NCI-H226 (cell line): ENCODE measurements around the gene AANAT.

Source experiments
- DNase-seq: peaks from one replicate; pipeline ENCODE4 v3.0.0-alpha.2; 2015

Gene AANAT

DNA sequence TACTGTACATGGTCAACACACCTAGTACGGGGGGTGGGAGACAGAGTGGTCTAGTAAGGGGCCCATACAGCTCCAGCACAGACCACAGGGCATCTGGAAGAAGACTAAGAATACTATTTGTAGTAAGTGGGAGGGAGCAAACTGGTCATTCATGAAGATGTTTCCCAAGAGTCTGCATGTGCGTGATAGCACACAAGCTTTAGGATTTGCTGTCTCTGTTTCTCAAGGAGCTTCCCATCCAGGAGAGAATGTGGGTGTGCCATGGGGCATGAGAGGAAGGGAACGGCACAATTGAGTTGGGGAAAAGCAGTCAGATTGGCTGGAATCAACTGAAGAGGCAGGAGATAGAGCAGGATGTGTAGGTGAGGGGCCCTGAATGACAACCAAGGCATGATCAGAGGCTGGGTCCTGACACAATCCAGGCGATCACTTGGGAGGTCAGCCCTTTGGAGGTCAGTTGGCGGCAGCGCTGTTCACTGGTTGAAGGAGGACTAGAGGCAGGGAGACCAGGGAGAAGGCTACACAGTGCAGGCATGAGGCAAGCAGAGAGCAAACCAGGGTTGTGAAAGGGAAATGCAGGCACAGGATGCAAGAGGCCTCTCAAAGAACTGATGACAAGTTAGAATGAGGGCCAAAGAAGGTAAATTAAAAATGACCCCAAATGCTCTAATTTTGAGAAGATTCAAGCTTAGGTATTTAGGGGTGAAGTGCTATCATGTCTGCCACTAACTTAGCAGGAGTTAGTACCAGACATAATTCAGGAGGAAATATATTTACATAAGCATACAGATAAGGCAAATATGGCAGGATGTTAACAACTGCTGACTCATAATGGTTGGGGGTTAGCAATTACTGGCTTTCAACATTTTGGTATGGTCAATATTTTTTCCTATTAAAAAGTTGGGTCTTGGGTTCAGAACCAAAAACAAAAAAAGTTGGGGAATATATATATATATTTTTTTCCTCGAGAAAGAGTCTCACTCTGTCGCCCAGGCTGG is 24.8 kb upstream of the AANAT start:
- no peak for DNase-seq

DNA sequence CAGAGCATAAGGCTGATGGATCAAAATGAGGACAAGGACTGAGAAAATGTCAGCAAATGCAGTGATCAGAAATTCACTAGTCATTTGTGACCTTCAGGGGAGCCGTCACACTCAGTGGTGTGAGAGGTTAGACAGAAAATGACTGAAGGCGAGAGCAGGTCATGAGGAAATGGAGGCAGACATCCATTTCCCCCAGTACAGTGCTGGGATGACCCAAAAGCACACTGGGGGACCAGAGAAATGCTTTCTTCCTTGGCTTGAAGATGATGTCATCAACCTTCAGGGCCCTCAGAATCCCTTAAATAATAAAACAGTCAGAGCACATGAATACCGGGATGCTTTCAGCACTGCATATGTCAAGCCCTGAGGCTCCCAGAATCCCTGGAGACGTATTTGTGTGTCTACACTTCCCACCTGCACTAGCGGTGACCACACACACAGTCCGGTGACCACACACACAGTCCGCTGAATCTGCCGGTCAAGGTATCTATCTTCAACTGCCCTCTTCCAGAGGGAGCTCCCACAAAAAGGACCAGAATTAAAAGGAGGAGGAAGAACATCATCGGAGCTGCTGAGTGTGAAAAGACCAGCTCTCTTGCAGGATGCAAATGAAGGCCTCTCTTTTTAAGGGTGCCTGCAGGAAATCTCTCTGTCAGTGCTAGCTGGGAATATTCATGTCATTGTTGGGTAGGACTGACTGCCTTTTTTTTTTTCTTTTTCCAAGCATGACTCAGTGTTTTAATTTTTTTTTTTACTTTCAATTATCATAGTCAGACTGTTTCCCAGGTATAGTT is 22.7 kb upstream of the AANAT start:
- no peak for DNase-seq

DNA sequence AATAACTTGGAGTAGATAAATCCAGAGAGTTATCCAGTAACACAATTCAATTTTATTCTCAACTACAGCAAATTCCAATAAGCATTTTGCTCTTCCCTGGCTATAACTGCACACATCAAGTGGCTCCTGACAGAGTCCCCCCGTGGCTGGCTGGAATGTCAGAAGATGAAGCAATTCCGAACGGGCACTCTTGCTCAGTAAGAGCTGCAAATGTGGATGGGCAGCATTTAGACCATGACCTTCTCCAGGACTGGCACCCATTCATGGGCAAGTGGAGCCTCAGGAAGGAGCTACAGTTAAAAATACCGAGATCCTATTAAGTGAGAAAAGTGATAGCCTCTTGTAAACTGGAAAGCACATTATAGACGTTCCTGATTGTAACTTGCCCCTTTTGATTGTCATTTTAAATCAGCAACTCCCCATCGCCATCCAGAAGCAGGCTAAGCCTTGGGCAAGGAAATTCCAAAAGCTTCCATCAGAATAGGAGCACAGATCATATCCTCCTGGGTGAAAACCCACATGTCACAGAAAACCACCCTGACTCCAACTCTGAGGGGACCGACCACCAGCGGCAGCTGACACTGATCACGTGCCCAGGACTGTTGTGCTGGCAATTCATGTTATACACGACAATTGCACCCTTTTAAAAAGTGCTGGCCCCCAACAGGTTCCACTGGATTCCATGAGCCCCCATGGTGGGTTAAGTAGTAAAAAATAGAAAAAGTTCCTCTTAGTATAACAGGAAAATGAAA is 21.5 kb upstream of the AANAT start:
- DNase-seq: no peak

DNA sequence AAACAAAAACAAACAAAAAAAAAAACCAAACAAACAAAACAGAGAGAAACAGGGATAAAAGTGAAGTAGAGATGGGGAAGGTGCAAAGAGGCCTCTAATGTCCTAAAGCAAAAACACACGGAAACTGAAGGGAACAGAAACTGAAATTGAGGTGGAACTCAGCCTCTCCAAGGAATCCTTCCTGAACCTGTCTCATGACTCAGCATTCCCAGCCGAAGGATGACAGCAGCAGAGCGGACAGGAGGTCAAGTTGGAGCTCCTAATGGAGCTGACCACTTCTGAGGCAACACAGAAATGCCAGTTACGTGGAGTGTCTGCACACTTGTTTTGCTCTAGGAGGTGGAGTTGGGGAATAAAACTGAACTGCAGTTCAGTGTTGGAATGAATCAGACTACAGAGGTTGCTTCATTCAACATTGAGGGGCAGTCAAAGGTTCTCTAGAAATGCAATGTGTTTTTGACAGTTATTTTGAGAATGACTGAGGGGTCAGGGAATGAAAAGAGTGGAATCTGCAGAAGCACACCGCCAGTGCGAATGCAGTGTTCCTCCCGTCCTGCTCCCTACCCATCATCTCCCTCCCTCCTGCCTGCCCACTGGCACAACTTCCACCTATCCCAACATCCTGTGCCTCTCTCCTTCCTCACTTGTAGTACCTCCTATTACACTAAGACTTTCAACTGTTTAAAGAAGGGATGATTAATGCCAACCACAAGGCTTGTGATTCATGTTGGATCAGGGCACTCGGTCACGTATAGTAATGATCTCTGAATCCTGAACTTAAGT is 20.8 kb upstream of the AANAT start:
- DNase-seq: peak; percentile 94

DNA sequence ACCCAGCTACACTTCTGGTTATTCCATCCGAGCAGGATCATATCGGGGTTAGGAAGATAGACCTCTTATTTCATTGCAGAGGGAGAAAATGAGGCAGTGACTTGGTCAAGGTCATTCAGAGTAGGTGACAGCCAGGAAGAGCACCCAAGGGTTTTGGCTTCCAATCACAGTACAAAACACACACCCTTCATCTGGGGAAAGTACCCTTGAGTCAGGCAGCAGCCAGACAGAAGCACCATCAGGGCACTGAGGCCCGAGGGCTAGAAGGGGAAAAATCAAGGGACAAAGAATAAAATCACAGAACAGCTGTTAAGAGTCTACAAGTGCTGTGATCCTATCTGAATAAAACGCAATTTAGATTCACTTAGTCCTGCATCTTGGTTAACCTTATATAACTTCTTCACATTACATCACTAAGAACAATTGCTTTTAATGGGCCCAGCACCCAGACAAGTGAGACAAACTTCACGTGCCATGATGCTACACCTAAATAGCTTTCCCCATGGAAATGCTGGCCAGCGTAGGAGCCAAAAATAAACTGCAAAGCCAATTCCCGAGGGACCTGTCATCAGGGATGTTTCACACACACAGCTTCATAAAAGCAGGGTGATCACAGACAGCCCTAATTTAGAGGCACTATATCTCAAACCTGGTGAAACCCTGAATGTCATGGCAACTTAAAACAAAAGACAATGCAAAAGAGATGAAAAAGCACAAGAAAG is 19.3 kb upstream of the AANAT start:
- no peak for DNase-seq

DNA sequence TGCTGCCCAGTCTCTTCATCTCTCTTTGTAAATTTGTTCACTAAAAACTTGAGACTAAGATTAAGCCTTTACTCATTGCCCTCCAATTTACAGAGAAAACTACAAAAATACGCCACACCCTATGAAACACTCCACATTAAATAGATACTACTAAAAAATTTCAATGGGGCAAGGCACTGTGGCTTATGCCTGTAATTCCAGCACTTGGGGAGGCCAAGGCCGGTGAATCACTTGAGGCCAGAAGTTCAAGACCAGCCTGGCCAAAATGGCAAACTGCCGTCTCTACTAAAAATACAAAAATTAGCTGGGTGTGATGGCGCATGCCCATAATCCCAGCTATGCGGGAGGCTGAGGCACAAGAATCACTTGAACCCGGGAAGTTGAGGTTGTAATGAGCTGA is 18.3 kb upstream of the AANAT start:
- no peak for DNase-seq

DNA sequence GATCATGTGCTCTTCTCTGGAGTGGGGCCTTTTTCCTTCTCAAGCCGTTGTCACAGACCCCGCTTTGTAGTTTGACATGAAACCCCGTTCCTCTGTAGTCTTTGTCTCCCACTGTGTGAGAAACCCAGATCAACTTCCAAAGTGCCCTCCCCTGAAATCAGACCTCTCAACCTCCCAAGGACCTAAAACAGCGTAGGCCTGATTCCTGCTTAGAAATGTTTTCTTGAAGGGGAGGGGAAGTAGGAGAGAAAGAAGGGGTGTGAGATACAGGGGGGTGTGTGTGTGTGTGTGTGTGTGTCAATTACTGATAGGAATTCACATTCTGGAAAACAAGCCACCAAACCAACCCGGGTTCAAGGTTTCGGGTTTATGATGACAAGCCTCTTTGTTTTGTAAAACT is 15.9 kb upstream of the AANAT start:
- DNase-seq: no peak

DNA sequence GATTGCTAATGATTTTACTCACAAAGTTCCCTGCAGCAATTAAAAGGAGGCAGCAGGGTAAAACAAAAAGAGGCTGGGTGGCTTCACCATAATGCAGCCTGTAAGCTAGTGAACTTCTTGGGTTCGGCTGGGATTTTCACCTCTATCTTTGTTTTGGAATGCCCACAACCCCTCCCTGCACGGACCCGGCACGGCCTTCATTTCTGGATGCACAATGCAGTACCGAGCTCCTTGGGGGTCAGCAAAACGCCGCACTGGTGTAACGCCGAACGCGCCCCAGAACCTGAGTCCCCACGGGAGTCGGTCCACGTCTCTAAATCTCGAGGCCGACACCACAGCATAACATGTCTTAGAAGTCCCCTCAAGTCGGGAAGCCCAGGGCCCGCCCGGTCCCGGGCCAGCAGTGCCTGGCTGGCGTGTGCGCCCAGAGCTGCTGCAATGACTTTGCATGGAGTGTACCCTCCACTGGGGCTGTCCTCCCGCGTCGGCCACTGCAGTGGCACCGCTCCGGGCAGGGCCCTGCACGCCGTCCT is 15.2 kb upstream of the AANAT start:
- no peak for DNase-seq

DNA sequence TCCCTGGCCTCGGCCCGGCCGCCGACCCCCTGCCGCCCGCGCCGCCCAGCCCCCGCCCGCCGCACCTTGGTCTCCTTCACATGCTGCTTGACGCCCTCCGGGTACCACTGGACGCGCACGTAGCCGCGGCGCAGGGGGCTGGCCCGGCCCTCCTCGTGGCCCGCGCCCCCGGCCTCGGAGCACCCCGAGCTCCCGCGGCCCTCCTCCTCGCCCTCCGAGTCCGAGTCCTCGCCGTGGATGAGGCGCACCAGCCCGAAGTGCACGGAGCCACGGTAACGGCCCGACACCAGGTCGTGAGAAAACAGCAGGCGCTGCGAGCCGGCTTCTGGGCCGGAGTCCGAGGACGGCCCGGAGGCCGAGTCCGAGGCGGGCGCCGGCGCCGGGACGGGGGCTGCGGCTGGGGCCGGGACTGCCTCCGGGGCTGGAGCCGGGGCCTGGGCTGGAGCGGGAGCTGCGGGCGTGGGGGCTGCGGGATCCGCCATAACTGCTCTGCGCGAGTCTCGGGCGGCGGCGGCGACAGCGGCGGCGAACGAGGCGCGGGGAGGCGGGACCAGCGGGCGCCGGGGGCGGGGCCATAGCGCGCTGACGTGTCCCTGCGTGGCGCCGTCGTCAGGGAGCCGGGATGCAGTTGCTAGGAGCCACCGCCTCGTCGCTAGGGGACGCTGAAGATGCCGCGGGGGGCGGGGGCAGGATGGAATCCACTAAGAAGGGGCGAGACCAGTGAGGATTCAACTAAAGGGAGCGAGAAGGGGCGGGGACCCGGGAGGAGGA is 14.6 kb upstream of the AANAT start, which contains the start of gene UBE2O:
UBE2O (minus strand) TSS at position 493 of the 771 bp plus-strand sequence; CDS start at position 482, 11 bp downstream.
- peak; percentile 75 for DNase-seq

DNA sequence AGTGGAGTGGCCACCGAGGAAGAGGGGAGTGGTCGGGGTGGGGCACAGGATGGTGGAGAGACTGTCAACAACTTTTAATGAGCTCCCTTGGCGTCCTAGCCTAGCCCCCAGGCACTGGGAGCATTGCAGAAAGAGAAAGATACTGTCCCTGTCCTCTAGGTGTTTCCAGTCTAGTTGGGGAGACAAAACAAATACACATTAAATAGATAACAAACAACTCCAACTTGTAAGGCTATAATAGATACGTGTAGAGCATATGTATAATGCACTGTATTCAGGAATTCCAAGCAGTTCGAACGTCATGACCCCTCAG is 14.0 kb upstream of the AANAT start:
- DNase-seq: no peak

DNA sequence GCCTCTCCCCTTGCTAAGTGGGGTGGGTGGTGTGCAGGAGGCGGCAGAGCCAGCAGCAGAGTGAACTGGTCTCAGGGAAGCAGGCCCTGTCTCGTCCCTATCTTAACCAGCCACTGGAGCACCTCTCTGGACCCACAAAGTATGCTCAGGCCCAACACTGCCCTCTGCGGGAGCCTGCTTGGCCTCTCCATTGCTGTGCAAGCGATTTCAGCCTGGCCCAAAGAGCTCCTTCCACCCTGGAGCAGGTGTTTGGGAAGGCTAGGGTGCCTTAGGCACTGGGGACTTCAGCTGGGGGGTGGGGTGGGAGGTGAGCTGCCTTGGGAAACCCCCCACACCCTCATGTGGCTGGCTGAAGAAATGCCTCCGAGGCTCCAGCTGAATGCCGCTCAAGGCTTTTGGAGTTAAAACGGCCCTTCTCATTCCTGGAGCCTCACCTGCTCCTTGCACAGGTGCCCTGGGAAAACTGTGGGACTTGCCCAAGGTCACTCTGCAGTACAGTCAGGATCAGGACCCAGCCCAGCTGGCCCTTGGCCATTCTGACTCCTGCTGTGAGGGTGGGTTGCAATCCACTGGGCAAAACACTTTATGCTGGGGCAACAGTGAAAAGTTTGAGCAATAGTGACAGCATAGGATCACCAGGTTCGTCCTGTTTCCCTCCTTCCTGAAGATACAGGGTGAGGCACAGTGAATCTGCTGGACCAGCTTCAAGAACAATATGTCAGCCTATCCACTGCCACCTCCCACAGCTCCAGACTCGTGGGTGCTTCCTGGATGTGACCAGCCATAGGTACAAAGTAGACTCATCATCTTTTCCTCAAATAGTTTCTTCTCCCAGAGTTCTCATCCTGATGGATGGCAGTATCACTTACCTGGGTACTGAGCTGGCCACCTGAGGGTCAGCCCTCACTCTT is 8.6 kb upstream of the AANAT start:
- DNase-seq: peak; percentile 40

DNA sequence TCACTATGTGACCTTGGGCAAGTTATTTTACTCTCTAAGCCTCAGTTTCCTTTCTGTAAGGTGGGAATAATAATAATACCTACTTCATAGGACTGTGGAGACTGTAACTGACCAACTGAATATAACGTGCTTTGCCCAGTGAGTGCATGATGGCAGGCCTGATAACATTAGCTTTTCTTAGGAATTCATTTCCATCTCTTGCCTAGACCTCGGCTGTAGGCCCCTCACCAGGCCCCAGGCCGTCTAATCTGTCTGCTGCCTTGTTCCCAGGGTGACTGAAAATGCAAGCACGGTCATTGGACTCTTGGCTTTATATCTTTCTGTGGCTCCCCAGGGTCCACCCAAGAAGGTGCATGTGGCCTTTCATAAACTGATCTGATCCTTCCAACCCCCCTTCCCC is 7.7 kb upstream of the AANAT start:
- no peak for DNase-seq

DNA sequence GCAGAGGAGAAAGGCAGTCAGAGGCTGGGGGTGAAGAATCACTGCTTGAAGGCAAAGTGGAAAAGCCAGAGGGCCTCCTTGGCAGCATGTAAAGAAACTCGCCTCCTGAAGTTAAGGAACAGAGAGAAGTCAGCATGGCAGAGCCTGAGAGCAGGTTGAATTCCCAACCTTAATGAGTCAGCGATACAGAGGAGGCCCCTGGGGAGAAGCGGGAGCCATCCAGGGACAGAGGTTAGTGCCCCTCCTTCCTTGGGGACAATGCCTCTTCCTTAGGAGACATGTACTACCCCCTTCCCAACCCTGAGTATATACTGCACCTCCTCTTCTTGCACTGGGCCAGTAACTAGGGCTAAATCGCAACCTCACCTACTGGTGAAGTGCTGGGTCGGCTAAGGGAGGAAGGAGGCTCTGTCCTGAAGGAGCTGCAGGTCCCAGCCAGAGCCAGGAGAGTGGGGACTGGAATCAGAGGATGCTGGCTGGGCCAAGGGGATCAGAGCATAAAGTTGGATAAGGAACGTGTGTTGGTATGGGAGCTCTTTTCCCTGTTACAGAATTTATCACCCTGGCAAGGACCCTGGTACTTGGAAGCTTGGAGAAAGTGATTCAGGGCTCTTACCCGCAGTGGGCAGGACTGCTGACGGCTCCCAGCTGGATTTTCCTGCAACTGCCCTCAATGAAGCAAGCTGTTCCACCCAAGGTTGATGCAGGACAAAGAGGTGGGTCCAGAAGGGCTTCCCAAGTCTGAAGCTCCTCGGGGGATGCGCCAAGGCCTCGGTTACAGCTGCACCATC is 5.4 kb upstream of the AANAT start:
- DNase-seq: no peak

DNA sequence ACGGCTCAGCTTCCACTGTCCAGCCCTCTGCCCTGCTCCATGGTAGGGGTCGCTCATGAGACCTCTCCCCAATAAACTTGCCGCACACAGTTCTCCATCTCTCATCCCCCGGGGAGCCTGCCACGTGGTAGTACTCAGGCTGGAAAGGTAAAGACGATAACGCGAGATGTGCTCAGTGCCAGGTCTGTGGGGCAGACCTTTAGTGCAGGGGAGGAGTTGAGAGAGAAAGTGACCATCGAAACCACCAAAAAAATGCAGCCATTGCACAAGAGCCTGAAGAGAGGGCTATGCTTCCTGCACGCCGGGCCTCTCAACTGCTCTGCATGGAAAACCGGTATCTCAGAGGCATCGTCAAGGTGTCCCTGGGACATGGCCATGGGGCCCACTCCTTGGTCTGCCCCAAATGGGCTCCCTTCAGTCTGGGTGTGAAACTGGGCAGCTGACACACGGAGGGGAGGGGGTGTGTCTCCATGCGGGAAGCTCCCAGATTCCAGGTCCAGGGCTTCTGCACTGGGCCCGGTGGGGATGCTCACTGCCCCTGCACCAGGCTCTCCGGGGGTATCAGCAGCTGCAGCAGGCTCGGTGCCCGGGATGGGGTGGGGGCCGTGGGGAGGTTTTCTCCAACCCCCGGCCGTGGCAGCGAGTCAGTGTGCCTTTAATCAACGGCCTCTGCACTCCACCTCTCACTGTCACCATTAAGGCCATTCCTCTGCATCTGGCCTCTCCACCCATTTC is 4.7 kb upstream of the AANAT start:
- DNase-seq: no peak

DNA sequence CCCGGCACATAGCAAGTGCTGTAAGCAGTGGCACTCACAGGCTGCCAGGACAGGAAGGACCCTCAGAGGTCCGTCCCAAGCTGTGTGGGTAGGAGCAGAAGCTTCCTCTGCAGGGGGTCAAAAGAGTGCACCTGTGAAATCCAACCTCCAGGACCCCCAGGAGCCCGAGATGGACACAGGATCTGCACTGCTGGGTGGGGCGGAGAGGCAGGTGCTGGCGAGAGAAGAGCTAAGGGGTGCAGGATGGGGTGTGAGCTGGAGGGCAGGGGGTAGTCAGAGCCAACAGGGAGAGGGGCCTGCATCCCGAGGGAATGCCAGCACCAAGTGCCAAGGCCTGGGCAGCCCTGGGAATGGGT is 650 bp upstream of the AANAT start:
- no peak for DNase-seq

DNA sequence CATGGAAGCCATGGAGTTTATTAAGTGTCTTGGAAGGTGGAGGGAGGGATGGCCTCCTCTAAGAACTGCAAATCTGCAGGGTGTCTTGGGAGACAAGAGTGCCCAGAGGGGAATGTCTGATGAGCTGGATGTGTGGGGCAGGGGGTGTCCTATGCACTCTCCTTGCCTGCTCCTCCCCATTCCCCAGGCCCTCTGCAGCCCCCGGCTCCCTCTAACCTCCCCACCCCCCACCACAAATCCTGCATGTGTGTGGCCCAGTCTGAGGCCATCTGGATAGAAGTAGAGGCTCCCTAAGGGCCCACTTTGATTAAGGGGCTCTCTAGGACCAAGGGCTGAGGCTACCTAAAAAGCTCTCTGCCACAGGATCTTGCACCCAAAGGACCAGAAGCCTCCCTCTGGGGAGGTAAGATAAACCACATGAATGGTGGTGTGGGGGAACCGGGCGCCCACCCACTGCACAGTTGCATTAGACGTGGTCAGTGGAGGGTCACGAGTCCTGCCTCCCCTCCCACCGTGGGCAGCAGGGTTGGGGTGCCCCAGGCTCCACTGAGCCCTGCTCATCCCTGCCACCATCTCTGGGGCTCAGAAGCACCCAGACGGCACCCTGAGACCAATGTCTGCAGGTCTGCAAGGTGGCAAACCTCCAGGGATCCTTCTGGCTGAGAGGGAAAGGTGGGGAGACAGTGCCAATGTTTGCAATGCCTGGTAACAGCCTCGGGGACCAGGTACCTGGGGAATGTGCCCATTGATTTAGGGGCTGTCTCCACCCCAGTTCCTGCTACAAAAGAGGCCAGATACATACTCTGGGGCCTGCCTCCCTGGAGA is 618 bp downstream of the AANAT start:
- no peak for DNase-seq

DNA sequence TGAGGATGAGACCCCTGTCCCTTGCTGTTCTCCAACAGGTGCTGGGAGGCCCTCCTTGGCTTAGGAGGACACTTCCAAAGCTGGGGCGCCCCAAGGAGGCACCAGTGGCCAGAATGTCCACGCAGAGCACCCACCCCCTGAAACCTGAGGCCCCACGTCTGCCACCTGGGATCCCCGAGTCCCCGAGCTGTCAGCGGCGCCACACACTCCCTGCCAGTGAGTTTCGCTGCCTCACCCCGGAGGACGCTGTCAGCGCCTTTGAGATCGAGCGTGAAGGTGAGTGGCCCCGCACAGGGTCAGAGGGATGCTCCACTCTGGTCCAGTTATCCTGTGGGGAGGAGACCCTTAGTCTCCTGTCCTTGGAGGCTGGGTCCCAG is 1.2 kb downstream of the AANAT start:
- no peak for DNase-seq
